HG03103 (cell line): ENCODE results near the gene ADGRG3.

Experiments
- ATAC-seq: cut with Tn5 transposase; IDR thresholded peaks from one replicate; pipeline ENCODE4 v1.9.1; 2021; ENCODE audit warnings: low read depth; ENCODE audit not compliant: unreplicated experiment

The ADGRG3 gene

GRCh38 chr16:57734308-57734924 is 66.3 kb downstream of the ADGRG3 start:
- ATAC-seq = no peak

DNA sequence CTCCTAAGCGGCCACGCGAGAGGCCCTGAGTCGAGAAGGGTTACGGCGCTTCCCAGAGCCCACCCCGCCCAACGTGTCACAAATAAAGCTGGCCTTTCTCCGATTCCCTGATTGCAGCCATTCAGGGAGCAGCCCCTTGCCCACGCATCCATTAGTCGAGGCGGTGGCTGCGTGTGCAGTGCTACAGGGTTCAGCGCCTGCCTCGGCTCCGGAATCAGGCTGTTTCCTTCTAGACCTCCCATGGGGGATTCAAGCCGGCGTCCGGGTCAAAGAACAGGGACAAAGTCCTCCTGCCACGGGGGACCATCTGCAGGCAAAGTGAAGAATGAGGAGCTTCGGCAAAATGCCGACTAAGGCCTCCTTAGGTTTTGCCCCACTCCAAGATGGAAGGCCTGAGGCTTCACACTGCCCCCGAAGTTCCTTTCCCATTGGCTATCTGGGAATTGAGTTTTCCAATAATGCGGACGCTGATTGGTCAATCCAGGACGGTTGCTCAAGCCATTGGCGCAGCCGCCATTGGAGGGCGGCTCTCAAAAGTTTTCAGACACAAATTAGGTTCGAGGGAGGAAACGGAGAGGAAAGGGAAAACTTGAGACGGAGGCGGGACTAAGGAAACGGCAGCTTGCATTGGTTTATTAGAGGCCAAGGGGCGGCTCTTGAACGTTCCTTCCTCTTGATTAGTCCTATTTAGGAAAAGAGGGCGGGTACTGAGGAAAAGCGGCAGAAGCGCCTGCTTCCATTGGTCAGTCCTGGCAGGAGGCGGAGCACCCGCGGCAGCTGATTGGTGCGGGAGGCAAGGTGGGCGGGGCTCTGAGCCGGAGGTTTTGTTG is 67.0 kb downstream of the ADGRG3 start:
- peak; percentile 74 for ATAC-seq

DNA sequence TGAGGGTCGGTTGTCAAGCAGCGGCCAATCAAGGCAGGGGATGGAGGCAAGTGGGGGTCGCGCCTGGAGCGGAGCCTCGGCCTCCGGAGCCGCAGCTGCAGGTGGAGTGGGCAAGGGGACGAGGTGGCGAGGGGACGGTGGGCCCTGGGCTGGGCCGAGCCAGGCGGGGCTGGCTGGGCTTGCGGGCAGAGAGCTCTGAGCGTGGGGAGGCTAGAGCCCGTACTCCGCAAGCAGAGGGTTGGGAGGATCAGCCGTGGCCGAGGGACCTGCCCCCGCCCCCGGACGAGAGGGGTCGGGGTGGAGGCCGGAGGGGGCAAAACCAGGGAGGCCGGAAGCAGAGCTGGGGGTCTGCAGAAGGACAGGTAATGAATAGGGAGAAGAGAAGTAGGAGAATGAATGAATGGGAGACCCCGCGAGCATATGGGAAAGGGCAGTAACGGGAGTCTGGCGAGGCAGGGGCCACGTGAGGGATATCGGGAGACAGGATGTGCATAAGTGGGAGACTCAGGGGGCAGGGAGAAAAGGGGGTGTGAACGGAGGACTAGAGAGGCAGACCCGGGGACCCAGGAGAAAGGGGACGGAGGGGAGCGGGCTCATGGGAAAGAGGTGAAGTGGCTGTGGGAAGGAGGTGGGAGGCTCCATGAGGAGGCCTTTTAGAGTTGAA is 67.8 kb downstream of the ADGRG3 start, which contains the start of gene KATNB1:
KATNB1 (plus strand) TSS at position 16 of the 664 bp plus-strand sequence. CDS start 1,474 bp downstream, outside the sequence.
- peak; percentile 14 for ATAC-seq

DNA sequence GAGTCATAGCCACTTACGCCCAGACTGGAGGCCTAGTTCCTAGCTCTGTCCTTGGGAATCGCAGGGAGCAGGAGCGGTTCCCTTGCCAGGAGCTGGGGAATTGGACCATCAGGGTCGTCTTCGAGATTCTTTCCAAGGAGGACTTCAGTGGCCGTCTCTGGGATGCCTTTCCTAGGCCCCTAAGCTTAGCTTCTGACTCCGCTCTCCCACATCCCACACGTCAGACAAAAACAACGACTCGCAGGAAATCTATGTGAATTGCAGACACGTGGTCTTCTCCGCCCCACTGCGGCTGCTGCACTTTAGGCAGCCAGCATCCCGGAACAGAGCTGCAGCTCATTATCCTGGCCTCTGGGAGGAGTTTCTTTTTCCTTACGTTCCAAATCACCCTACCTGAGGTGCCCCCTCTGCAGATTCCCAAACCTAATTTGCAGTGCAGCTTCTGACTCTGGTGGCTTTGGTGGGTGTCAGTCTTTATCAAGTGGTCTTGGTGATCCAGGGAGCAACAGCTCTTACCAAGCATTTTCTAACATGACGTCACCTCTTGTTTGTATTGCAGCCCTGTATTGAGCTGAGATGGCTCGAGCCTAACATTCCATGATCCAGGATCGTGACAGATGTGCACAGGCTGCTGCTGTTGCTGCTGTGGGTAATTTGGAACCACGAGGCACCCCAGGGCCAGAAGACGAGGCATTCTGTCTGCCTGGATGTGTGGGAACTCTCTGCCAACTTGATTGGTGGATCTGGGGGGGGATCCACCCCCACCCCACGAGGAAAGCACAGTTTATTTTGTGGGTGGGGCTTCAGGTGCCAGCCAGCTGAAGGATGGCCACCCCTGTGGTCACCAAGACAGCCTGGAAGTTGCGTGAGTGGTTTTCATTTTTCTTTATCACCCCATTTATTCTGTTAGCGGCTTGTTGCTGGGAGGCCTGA is 68.6 kb downstream of the ADGRG3 start:
- no peak for ATAC-seq

GRCh38 chr16:57738844-57739243 is 70.7 kb downstream of the ADGRG3 start:
- no peak for ATAC-seq
